Dedifferentiated amniotic fluid mesenchymal stem cell (primary cell): ENCODE data around the gene TET2.

Source experiments
- DNase-seq: peaks from one replicate; pipeline ENCODE4 v3.0.0-alpha.2; 2016; ENCODE audit errors: extremely low spot score

TET2 gene

GRCh38 chr4:105182211-105182610 is 35.5 kb downstream of the TET2 start:
- no peak for DNase-seq

- no peak for DNase-seq
These were observed 37.8 kb downstream of the TET2 start for GRCh38 chr4:105184316-105184980.

- no peak for DNase-seq
These were observed 40.1 kb downstream of the TET2 start for GRCh38 chr4:105186701-105187161.

GRCh38 chr4:105189855-105190650 is 43.4 kb downstream of the TET2 start:
- no peak for DNase-seq

GRCh38 chr4:105191621-105192210 is 45.0 kb downstream of the TET2 start:
- no peak for DNase-seq

GRCh38 chr4:105192474-105192873 is 45.8 kb downstream of the TET2 start:
- DNase-seq = no peak

GRCh38 chr4:105192910-105193309 is 46.2 kb downstream of the TET2 start:
- DNase-seq = no peak

- DNase-seq = no peak
These were observed 46.9 kb downstream of the TET2 start for GRCh38 chr4:105193536-105193935.

- peak; percentile 50 for DNase-seq
These were observed 47.9 kb downstream of the TET2 start for GRCh38 chr4:105194328-105195231.

GRCh38 chr4:105196523-105197145 is 50.0 kb downstream of the TET2 start:
- no peak for DNase-seq

GRCh38 chr4:105197777-105198176 is 51.1 kb downstream of the TET2 start:
- no peak for DNase-seq

- no peak for DNase-seq
These were observed 51.9 kb downstream of the TET2 start for GRCh38 chr4:105198541-105198940.

- no peak for DNase-seq
These were observed 59.5 kb downstream of the TET2 start for GRCh38 chr4:105206214-105206613.

- DNase-seq = no peak
These were observed 60.7 kb downstream of the TET2 start for GRCh38 chr4:105207386-105207785.

- DNase-seq = no peak
These were observed 61.9 kb downstream of the TET2 start for GRCh38 chr4:105208561-105208960.

- no peak for DNase-seq
These were observed 64.2 kb downstream of the TET2 start for GRCh38 chr4:105210916-105211315.

- DNase-seq = no peak
These were observed 69.1 kb downstream of the TET2 start for GRCh38 chr4:105215609-105216313.

GRCh38 chr4:105225500-105225899 is 78.8 kb downstream of the TET2 start:
- no peak for DNase-seq

- DNase-seq = no peak
These were observed 80.4 kb downstream of the TET2 start for GRCh38 chr4:105227054-105227453.

- DNase-seq = no peak
These were observed 83.6 kb downstream of the TET2 start for GRCh38 chr4:105230287-105230686.

GRCh38 chr4:105232374-105232773 is 85.7 kb downstream of the TET2 start:
- DNase-seq = no peak
